GM19452 (cell line): ENCODE measurements around the gene GHR.
"Not testable (repeated sequence)": the region's sequence is repeated elsewhere in the genome, so short reads cannot be mapped to it uniquely, and the experiment has no call there.

ENCODE experiments used
- ATAC-seq: cut with Tn5 transposase; IDR thresholded peaks from one replicate; pipeline ENCODE4 v1.9.1; 2021; ENCODE audit not compliant: unreplicated experiment

GHR gene

GRCh38 chr5:42566652-42567295 is 143.5 kb downstream of the GHR start:
- no peak for ATAC-seq

- no peak for ATAC-seq
Measured at GRCh38 chr5:42569325-42569724, 146.1 kb downstream of the GHR start.

- ATAC-seq: no peak
Measured at GRCh38 chr5:42569953-42570548, 146.8 kb downstream of the GHR start.

GRCh38 chr5:42570966-42571960 is 148.0 kb downstream of the GHR start:
- no peak for ATAC-seq

GRCh38 chr5:42572313-42572712 is 149.1 kb downstream of the GHR start:
- ATAC-seq: no peak

GRCh38 chr5:42573386-42573785 is 150.1 kb downstream of the GHR start:
- no peak for ATAC-seq

- ATAC-seq: not testable (repeated sequence)
Measured at GRCh38 chr5:42575914-42576313, 152.7 kb downstream of the GHR start.

GRCh38 chr5:42578901-42579300 is 155.7 kb downstream of the GHR start:
- not testable (repeated sequence) for ATAC-seq

GRCh38 chr5:42579320-42579719 is 156.1 kb downstream of the GHR start:
- no peak for ATAC-seq

GRCh38 chr5:42581845-42582244 is 158.6 kb downstream of the GHR start:
- ATAC-seq: no peak

GRCh38 chr5:42582723-42583122 is 159.5 kb downstream of the GHR start:
- no peak for ATAC-seq

GRCh38 chr5:42583322-42583721 is 160.1 kb downstream of the GHR start:
- no peak for ATAC-seq

GRCh38 chr5:42586625-42587024 is 163.4 kb downstream of the GHR start:
- ATAC-seq: no peak

- ATAC-seq: no peak
Measured at GRCh38 chr5:42587096-42587723, 164.0 kb downstream of the GHR start.

- ATAC-seq: no peak
Measured at GRCh38 chr5:42590566-42590965, 167.3 kb downstream of the GHR start.

- no peak for ATAC-seq
Measured at GRCh38 chr5:42591015-42591414, 167.8 kb downstream of the GHR start.

GRCh38 chr5:42592401-42593140 is 169.3 kb downstream of the GHR start:
- no peak for ATAC-seq

GRCh38 chr5:42593591-42593990 is 170.4 kb downstream of the GHR start:
- no peak for ATAC-seq

GRCh38 chr5:42595597-42595996 is 172.4 kb downstream of the GHR start:
- ATAC-seq: no peak

- no peak for ATAC-seq
Measured at GRCh38 chr5:42596817-42597216, 173.6 kb downstream of the GHR start.
